HG02763 (cell line): ENCODE measurements around the gene PPM1J.

ENCODE experiments used
- ATAC-seq: cut with Tn5 transposase; IDR thresholded peaks from one replicate; pipeline ENCODE4 v1.9.1; 2021; ENCODE audit warnings: mild to moderate bottlenecking, moderate library complexity; ENCODE audit not compliant: unreplicated experiment

Gene PPM1J

GRCh38 chr1:112692681-112693080, 22.5 kb downstream of the PPM1J start:
- ATAC-seq: no peak

GRCh38 chr1:112689842-112690237, 25.3 kb downstream of the PPM1J start:
- no peak for ATAC-seq

- no peak for ATAC-seq
These were observed 25.8 kb downstream of the PPM1J start for GRCh38 chr1:112689196-112689841.

- ATAC-seq: no peak
These were observed 26.3 kb downstream of the PPM1J start for GRCh38 chr1:112688781-112689193.

GRCh38 chr1:112687785-112688496, 27.2 kb downstream of the PPM1J start:
- ATAC-seq: no peak

GRCh38 chr1:112687361-112687760, 27.8 kb downstream of the PPM1J start:
- ATAC-seq: no peak

GRCh38 chr1:112686835-112687234, 28.3 kb downstream of the PPM1J start:
- no peak for ATAC-seq

- ATAC-seq: no peak
These were observed 28.7 kb downstream of the PPM1J start for GRCh38 chr1:112686417-112686816.

- ATAC-seq: no peak
These were observed 29.2 kb downstream of the PPM1J start for GRCh38 chr1:112685913-112686312.

- ATAC-seq: no peak
These were observed 36.5 kb downstream of the PPM1J start for GRCh38 chr1:112678605-112679004.

- ATAC-seq: no peak
These were observed 37.6 kb downstream of the PPM1J start for GRCh38 chr1:112677501-112677900.

- ATAC-seq: no peak
These were observed 38.6 kb downstream of the PPM1J start for GRCh38 chr1:112676543-112676942.

GRCh38 chr1:112675728-112676381, 39.3 kb downstream of the PPM1J start:
- no peak for ATAC-seq

GRCh38 chr1:112674986-112675727, 40.0 kb downstream of the PPM1J start:
- peak; percentile 39 for ATAC-seq

GRCh38 chr1:112674440-112674985, 40.6 kb downstream of the PPM1J start, which contains the start of gene MOV10:
TSS of gene MOV10 (plus strand) at chr1:112674659. CDS start at chr1:112674913, 254 bp downstream.
- ATAC-seq: peak; percentile 50

- ATAC-seq: no peak
These were observed 41.3 kb downstream of the PPM1J start for GRCh38 chr1:112673592-112674439.

- no peak for ATAC-seq
These were observed 42.3 kb downstream of the PPM1J start for GRCh38 chr1:112672842-112673241.

- no peak for ATAC-seq
These were observed 43.1 kb downstream of the PPM1J start for GRCh38 chr1:112672009-112672408.

- no peak for ATAC-seq
These were observed 48.2 kb downstream of the PPM1J start for GRCh38 chr1:112666946-112667345.

GRCh38 chr1:112665857-112666256, 49.3 kb downstream of the PPM1J start:
- ATAC-seq: no peak
